K562 (cell line): ENCODE data around the gene IQUB. TPM values are rescaled to one million over a fixed set of nuclear protein-coding genes. Genes with fewer than 3 reads are reported as not detected.

Experiments
- CBX2 ChIP-seq: fragments of 200-600 bp; sonication (generic); IDR thresholded peaks from one replicate; pipeline ENCODE4 v1.6.1; 2012; ENCODE audit warnings: mild to moderate bottlenecking, low read length, inconsistent platforms; ENCODE audit not compliant: insufficient read depth, poor library complexity, severe bottlenecking
- CCAR2 ChIP-seq: fragments of 200-400 bp; formaldehyde crosslinking; IDR thresholded peaks from 2 replicates; pipeline ENCODE4 v1.6.1; 2017; ENCODE audit warnings: mild to moderate bottlenecking, low read depth, low read length
- HDGF ChIP-seq: fragments of 450-650 bp; IDR thresholded peaks from 2 replicates; pipeline ENCODE4 v1.6.1; 2016
- MBD2 ChIP-seq: sonication (generic); IDR thresholded peaks from 2 replicates; pipeline ENCODE4 v1.6.1; 2016; ENCODE audit warnings: low read depth, borderline replicate concordance
- MYBL2 ChIP-seq, 2 experiments: fragments of 450-650 bp in 1 of 2; sonication (generic) in 1 of 2; formaldehyde crosslinking in 1 of 2; IDR thresholded peaks; 2 replicates each; pipeline versions ENCODE4 v1.6.1 to v1.8.1; 2017 to 2022; ENCODE audit warnings: borderline replicate concordance in 1 of 2, inconsistent platforms in 1 of 2, low read depth in 1 of 2, mild to moderate bottlenecking in 1 of 2, missing genetic modification reagents in 1 of 2, moderate library complexity in 1 of 2
- SRSF1 ChIP-seq: fragments of 200-400 bp; formaldehyde crosslinking; IDR thresholded peaks from 2 replicates; pipeline ENCODE4 v1.6.1; 2017; ENCODE audit warnings: mild to moderate bottlenecking, low read depth, low read length, moderate library complexity
- TBL1XR1 ChIP-seq, 2 experiments: IDR thresholded peaks; 2 replicates each; pipeline ENCODE4 v1.6.1; 2012; ENCODE audit warnings: improper control_type of control experiment in 2 of 2, low read length in 2 of 2, mild to moderate bottlenecking in 1 of 2
- XRCC5 ChIP-seq: fragments of 200-400 bp; formaldehyde crosslinking; IDR thresholded peaks from 2 replicates; pipeline ENCODE4 v1.6.1; 2017; ENCODE audit warnings: low read depth, mild to moderate bottlenecking, low read length
- ZFP1 ChIP-seq: fragments of 450-650 bp; formaldehyde crosslinking; IDR thresholded peaks from 2 replicates; pipeline ENCODE4 v1.4.0; 2020; ENCODE audit warnings: mild to moderate bottlenecking, mixed read lengths
- ZNF217 ChIP-seq: sonication (generic); formaldehyde crosslinking; IDR thresholded peaks from 2 replicates; pipeline ENCODE4 v1.8.0; 2022; ENCODE audit warnings: mild to moderate bottlenecking, missing genetic modification reagents
- ZNF253 ChIP-seq: fragments of 250-450 bp; sonication (Bioruptor Pico); conservative IDR thresholded peaks from 2 replicates; pipeline ENCODE4 v1.6.1; 2021; ENCODE audit warnings: mild to moderate bottlenecking
- ZNF695 ChIP-seq: fragments of 450-650 bp; formaldehyde crosslinking; IDR thresholded peaks from 2 replicates; pipeline ENCODE4 v1.4.0; 2020; ENCODE audit warnings: mild to moderate bottlenecking, moderate library complexity
- polyA plus RNA-seq, 8 experiments: library from polyadenylated mRNA; depleted of rRNA in 4 of 8; stranded (reverse) in 5 of 8; unstranded in 3 of 8; fragments of >200 nt; fragmentation: Nextera tagmentation in 2 of 8; fragmentation: Illumina TruSeq in 1 of 8; extraction: Ambion mirVana in 2 of 8; extraction: Trizol in 1 of 8; gene quantifications; 2 replicates each; pipeline versions ENCODE4 v1.2.1 to v1.2.3, GENCODE V29; 2011 to 2014; ENCODE audit warnings: inconsistent platforms in 1 of 8, missing spikeins in 1 of 8
- total RNA-seq, 7 experiments: library from RNA; depleted of rRNA in 6 of 7; stranded (reverse); fragments of >200 nt in 6 of 7; fragmentation: Illumina TruSeq in 2 of 7; extraction: Trizol in 2 of 7; gene quantifications; 2 replicates each; pipeline versions ENCODE4 v1.2.1 to v1.2.3, GENCODE V29; 2011 to 2021; ENCODE audit warnings: low replicate concordance in 1 of 7
- TF ChIP-seq, protein P1 (sequence below), 2 experiments: fragments of 450-650 bp in 1 of 2; IDR thresholded peaks; 2 replicates each; pipeline ENCODE4 v1.6.1; 2011 to 2017; ENCODE audit warnings: low read depth in 2 of 2, antibody characterized with exemption in 1 of 2, borderline replicate concordance in 1 of 2, low read length in 1 of 2, mild to moderate bottlenecking in 1 of 2, mixed read lengths in 1 of 2; ENCODE audit not compliant: control insufficient read depth in 1 of 2
- TF ChIP-seq, protein P2 (sequence below): IDR thresholded peaks from 3 replicates; pipeline ENCODE4 v1.6.1; 2011; ENCODE audit warnings: borderline replicate concordance, mild to moderate bottlenecking, moderate library complexity; ENCODE audit not compliant: insufficient read length; ENCODE audit errors: extremely low read depth
- TF ChIP-seq, protein P3 (sequence below): fragments of 450-650 bp; IDR thresholded peaks from 2 replicates; pipeline ENCODE4 v1.6.1; 2018; ENCODE audit warnings: mild to moderate bottlenecking, low read depth; ENCODE audit not compliant: partially characterized antibody
- TF ChIP-seq, protein P4 (sequence below): sonication (generic); formaldehyde crosslinking; IDR thresholded peaks from 2 replicates; pipeline ENCODE4 v1.8.1; 2023; ENCODE audit warnings: mild to moderate bottlenecking, missing genetic modification reagents

The IQUB gene
- total and polyA plus RNA-seq, 9 of the 15 experiments (the other 6 are each of a cell fraction or from before 2014, with no cell fraction given), result 0.62 to 2.6 (median 1.4) TPM

DNA sequence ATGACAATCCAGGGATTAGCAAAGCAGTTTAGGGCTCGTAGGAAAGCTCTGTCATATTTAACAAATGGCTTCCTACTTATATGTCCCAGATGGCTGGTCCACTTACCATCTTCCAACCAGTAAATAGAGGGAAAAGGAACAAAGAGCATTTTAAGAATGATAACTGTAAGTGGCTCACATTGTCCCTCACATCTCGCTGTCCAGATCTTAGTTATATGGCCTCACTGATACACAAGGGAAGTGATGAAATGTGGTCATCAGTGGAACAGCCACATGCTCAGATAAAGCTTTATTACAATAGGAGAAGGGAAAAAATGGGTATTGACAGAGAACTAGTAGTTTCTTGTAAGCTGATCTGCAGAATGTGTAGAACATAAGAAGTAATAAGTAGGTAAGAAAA is 35.8 kb downstream of the IQUB start (continued):
- TF ChIP-seq, protein P1, sequence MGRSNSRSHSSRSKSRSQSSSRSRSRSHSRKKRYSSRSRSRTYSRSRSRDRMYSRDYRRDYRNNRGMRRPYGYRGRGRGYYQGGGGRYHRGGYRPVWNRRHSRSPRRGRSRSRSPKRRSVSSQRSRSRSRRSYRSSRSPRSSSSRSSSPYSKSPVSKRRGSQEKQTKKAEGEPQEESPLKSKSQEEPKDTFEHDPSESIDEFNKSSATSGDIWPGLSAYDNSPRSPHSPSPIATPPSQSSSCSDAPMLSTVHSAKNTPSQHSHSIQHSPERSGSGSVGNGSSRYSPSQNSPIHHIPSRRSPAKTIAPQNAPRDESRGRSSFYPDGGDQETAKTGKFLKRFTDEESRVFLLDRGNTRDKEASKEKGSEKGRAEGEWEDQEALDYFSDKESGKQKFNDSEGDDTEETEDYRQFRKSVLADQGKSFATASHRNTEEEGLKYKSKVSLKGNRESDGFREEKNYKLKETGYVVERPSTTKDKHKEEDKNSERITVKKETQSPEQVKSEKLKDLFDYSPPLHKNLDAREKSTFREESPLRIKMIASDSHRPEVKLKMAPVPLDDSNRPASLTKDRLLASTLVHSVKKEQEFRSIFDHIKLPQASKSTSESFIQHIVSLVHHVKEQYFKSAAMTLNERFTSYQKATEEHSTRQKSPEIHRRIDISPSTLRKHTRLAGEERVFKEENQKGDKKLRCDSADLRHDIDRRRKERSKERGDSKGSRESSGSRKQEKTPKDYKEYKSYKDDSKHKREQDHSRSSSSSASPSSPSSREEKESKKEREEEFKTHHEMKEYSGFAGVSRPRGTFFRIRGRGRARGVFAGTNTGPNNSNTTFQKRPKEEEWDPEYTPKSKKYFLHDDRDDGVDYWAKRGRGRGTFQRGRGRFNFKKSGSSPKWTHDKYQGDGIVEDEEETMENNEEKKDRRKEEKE (IDR thresholded peaks at IDR 0.05; ENCODE audit: borderline replicate concordance in 1 of 2, control insufficient read depth in 1 of 2, low read depth in 2 of 2, low read length in 1 of 2), result no peak
- TF ChIP-seq TBL1XR1 (IDR thresholded peaks at IDR 0.05; ENCODE audit: low read length in 2 of 2), result peak in 1 of 2 experiments; percentile 43; a peak in 1 of 4 replicates
- no peak for TF ChIP-seq ZNF217 (CRISPR knock-in tag)
- no peak for TF ChIP-seq CBX2
- no peak for TF ChIP-seq CCAR2
- TF ChIP-seq ZNF695, result no peak
- TF ChIP-seq, protein P2, sequence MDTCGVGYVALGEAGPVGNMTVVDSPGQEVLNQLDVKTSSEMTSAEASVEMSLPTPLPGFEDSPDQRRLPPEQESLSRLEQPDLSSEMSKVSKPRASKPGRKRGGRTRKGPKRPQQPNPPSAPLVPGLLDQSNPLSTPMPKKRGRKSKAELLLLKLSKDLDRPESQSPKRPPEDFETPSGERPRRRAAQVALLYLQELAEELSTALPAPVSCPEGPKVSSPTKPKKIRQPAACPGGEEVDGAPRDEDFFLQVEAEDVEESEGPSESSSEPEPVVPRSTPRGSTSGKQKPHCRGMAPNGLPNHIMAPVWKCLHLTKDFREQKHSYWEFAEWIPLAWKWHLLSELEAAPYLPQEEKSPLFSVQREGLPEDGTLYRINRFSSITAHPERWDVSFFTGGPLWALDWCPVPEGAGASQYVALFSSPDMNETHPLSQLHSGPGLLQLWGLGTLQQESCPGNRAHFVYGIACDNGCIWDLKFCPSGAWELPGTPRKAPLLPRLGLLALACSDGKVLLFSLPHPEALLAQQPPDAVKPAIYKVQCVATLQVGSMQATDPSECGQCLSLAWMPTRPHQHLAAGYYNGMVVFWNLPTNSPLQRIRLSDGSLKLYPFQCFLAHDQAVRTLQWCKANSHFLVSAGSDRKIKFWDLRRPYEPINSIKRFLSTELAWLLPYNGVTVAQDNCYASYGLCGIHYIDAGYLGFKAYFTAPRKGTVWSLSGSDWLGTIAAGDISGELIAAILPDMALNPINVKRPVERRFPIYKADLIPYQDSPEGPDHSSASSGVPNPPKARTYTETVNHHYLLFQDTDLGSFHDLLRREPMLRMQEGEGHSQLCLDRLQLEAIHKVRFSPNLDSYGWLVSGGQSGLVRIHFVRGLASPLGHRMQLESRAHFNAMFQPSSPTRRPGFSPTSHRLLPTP, result no peak
- no peak for TF ChIP-seq MBD2
- no peak for TF ChIP-seq MYBL2 (IDR thresholded peaks at IDR 0.05; ENCODE audit: low read depth)
- TF ChIP-seq MYBL2 (CRISPR knock-in tag; IDR thresholded peaks at IDR 0.05; ENCODE audit: borderline replicate concordance), result no peak
- no peak for TF ChIP-seq SRSF1
- TF ChIP-seq, protein P3, sequence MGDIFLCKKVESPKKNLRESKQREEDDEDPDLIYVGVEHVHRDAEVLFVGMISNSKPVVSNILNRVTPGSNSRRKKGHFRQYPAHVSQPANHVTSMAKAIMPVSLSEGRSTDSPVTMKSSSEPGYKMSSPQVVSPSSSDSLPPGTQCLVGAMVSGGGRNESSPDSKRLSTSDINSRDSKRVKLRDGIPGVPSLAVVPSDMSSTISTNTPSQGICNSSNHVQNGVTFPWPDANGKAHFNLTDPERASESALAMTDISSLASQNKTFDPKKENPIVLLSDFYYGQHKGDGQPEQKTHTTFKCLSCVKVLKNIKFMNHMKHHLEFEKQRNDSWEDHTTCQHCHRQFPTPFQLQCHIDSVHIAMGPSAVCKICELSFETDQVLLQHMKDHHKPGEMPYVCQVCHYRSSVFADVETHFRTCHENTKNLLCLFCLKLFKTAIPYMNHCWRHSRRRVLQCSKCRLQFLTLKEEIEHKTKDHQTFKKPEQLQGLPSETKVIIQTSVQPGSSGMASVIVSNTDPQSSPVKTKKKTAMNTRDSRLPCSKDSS, result no peak
- no peak for TF ChIP-seq XRCC5
- TF ChIP-seq, protein P4, sequence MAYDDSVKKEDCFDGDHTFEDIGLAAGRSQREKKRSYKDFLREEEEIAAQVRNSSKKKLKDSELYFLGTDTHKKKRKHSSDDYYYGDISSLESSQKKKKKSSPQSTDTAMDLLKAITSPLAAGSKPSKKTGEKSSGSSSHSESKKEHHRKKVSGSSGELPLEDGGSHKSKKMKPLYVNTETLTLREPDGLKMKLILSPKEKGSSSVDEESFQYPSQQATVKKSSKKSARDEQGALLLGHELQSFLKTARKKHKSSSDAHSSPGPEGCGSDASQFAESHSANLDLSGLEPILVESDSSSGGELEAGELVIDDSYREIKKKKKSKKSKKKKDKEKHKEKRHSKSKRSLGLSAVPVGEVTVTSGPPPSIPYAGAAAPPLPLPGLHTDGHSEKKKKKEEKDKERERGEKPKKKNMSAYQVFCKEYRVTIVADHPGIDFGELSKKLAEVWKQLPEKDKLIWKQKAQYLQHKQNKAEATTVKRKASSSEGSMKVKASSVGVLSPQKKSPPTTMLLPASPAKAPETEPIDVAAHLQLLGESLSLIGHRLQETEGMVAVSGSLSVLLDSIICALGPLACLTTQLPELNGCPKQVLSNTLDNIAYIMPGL (CRISPR knock-in tag), result no peak
- TF ChIP-seq HDGF, result no peak
- no peak for TF ChIP-seq ZFP1
- no peak for TF ChIP-seq ZNF253 (CRISPR knock-in tag)
